ENCODE results near the gene OR10K1.
"Not testable (repeated sequence)": the region's sequence is repeated elsewhere in the genome, so short reads cannot be mapped to it uniquely, and the experiment has no call there.

The OR10K1 gene

GRCh38 chr1:158425027-158425426, 36.6 kb upstream of the OR10K1 start:
- Histone ChIP-seq H3K79me2 (ENCODE audit: insufficient read depth, low read depth) (no peaks in the 10 kb centered on the region), H3K4me2 (no peak overlapping the region), H3K4me1 (ENCODE audit: low read depth, poor library complexity, severe bottlenecking) (no peaks in the 10 kb centered on the region), H3K27ac (no peak overlapping the region), H3K27me3 (ENCODE audit: insufficient read depth, low read depth) (no peaks in the 10 kb centered on the region), H4K20me1 (ENCODE audit: insufficient read depth) (no peaks in the 10 kb centered on the region), H3K9ac (no peak overlapping the region), H2AFZ (ENCODE audit: low read depth) (no peak overlapping the region), H3K4me3 (IDR thresholded peaks at IDR 0.05; ENCODE audit: insufficient read depth, low read depth, low read length) (no peak overlapping the region), H3K36me3 (ENCODE audit: insufficient read depth) (no peaks in the 10 kb centered on the region)
- TF ChIP-seq, protein P1, sequence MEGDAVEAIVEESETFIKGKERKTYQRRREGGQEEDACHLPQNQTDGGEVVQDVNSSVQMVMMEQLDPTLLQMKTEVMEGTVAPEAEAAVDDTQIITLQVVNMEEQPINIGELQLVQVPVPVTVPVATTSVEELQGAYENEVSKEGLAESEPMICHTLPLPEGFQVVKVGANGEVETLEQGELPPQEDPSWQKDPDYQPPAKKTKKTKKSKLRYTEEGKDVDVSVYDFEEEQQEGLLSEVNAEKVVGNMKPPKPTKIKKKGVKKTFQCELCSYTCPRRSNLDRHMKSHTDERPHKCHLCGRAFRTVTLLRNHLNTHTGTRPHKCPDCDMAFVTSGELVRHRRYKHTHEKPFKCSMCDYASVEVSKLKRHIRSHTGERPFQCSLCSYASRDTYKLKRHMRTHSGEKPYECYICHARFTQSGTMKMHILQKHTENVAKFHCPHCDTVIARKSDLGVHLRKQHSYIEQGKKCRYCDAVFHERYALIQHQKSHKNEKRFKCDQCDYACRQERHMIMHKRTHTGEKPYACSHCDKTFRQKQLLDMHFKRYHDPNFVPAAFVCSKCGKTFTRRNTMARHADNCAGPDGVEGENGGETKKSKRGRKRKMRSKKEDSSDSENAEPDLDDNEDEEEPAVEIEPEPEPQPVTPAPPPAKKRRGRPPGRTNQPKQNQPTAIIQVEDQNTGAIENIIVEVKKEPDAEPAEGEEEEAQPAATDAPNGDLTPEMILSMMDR (conservative IDR thresholded peaks at IDR 0.05; ENCODE audit: low read depth, low read length) = no peak

- Histone ChIP-seq H3K4me1 (ENCODE audit: low read depth, poor library complexity, severe bottlenecking) (no peaks in the 10 kb centered on the region), H3K27me3 (ENCODE audit: insufficient read depth, low read depth) (no peaks in the 10 kb centered on the region), H3K9ac (no peak within 1 kb of the TSS), H4K20me1 (ENCODE audit: insufficient read depth) (no peaks in the 10 kb centered on the region), H3K79me2 (ENCODE audit: insufficient read depth, low read depth) (no peaks in the 10 kb centered on the region), H2AFZ (ENCODE audit: low read depth) (no peak within 1 kb of the TSS), H3K4me3 (IDR thresholded peaks at IDR 0.05; ENCODE audit: insufficient read depth, low read depth, low read length) (no peak within 1 kb of the TSS), H3K36me3 (ENCODE audit: insufficient read depth) (no peaks in the 10 kb centered on the region), H3K27ac (no peak within 1 kb of the TSS), H3K4me2 (no peak within 1 kb of the TSS)
- TF ChIP-seq, protein P1 (conservative IDR thresholded peaks at IDR 0.05; ENCODE audit: low read depth, low read length) = no peak
These were observed 35.5 kb upstream of the OR10K1 start, which contains the start of gene OR10K2 for GRCh38 chr1:158426137-158426536. TSS of gene OR10K2 (minus strand) at chr1:158426237. CDS start at chr1:158420866, 5,371 bp downstream.

GRCh38 chr1:158430163-158430562, 31.5 kb upstream of the OR10K1 start:
- not testable (repeated sequence) for H3K36me3 ChIP-seq (ENCODE audit: insufficient read depth); H4K20me1 ChIP-seq (ENCODE audit: insufficient read depth); H2AFZ ChIP-seq (ENCODE audit: low read depth); H3K4me1 ChIP-seq (ENCODE audit: low read depth, poor library complexity, severe bottlenecking); H3K79me2 ChIP-seq (ENCODE audit: insufficient read depth, low read depth); H3K4me3 ChIP-seq (IDR thresholded peaks at IDR 0.05; ENCODE audit: insufficient read depth, low read depth, low read length); H3K27ac ChIP-seq; H3K27me3 ChIP-seq (ENCODE audit: insufficient read depth, low read depth); H3K4me2 ChIP-seq; H3K9ac ChIP-seq

DNA sequence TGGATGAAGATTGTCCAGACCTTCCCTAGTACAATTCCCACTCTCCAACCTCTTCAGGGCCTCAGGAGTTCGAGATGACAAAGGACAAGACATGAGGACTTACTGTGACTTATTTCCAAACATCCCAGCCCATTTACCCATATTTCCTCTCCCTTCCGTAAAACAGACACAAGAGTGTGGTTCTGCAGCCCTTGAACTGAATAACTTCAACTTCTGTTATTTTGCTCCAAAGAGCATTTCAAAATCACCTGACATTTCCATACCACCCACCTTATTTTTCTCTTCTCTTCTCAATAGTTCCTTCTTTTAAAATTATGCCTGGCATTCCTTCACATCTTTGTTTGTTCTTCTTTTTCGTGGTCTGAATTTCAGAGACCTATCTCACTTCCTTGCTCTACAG, 26.9 kb upstream of the OR10K1 start:
- H3K36me3 ChIP-seq (ENCODE audit: insufficient read depth) = no peaks in the 10 kb centered on the region
- H3K9ac ChIP-seq = no peak overlapping the region
- H3K4me2 ChIP-seq = no peak overlapping the region
- no peak overlapping the region for H2AFZ ChIP-seq (ENCODE audit: low read depth)
- TF ChIP-seq, protein P1 (conservative IDR thresholded peaks at IDR 0.05; ENCODE audit: low read depth, low read length) = no peak
- H3K4me3 ChIP-seq (IDR thresholded peaks at IDR 0.05; ENCODE audit: insufficient read depth, low read depth, low read length) = no peak overlapping the region
- no peaks in the 10 kb centered on the region for H3K79me2 ChIP-seq (ENCODE audit: insufficient read depth, low read depth)
- H4K20me1 ChIP-seq (ENCODE audit: insufficient read depth) = no peaks in the 10 kb centered on the region
- no peaks in the 10 kb centered on the region for H3K4me1 ChIP-seq (ENCODE audit: low read depth, poor library complexity, severe bottlenecking)
- H3K27ac ChIP-seq = no peak overlapping the region
- no peaks in the 10 kb centered on the region for H3K27me3 ChIP-seq (ENCODE audit: insufficient read depth, low read depth)

DNA sequence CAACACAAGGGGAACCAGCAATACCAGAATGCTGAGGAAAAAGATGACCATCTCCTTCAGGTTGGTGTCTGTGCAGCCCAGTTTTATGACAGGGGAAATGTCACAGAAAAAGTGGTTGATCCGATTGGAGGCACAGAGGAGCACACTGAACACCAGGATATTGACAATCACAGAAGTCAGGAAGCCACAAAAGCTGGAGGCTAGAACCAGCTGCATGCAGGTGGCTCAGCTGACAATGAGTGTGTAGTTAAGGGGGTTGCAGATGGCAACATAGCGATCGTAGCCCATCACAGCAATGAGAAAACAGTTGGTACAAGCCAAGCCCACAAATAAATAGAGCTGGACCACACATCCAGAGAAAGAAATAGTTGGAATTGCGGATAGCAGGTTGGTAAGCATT, 16.3 kb upstream of the OR10K1 start:
- Histone ChIP-seq H3K9ac (no peak overlapping the region), H3K36me3 (ENCODE audit: insufficient read depth) (no peaks in the 10 kb centered on the region), H3K27me3 (ENCODE audit: insufficient read depth, low read depth) (no peaks in the 10 kb centered on the region), H3K4me1 (ENCODE audit: low read depth, poor library complexity, severe bottlenecking) (no peaks in the 10 kb centered on the region), H3K79me2 (ENCODE audit: insufficient read depth, low read depth) (no peaks in the 10 kb centered on the region), H2AFZ (ENCODE audit: low read depth) (no peak overlapping the region), H3K4me2 (no peak overlapping the region), H3K4me3 (IDR thresholded peaks at IDR 0.05; ENCODE audit: insufficient read depth, low read depth, low read length) (no peak overlapping the region), H4K20me1 (ENCODE audit: insufficient read depth) (no peaks in the 10 kb centered on the region), H3K27ac (no peak overlapping the region)
- TF ChIP-seq, protein P1 (conservative IDR thresholded peaks at IDR 0.05; ENCODE audit: low read depth, low read length) = no peak
